Progenitor cell of endocrine pancreas (in vitro differentiated cells): Measurements from ENCODE around the gene RHOT2. TPM values are rescaled to one million over a fixed set of nuclear protein-coding genes. Genes with fewer than 3 reads are reported as not detected.

ENCODE experiments used
- DNase-seq: peaks from one replicate; pipeline ENCODE4 v3.0.0; 2021; ENCODE audit warnings: low spot score; ENCODE audit not compliant: unreplicated experiment
- H3K27ac Mint-ChIP-seq: 2 replicates; pipeline ENCODE4 v1.8.0; 2021; ENCODE audit warnings: mild to moderate bottlenecking, moderate library complexity, mixed read lengths
- H3K27me3 Mint-ChIP-seq: 2 replicates; pipeline ENCODE4 v1.8.0; 2021; ENCODE audit warnings: mixed read lengths
- H3K36me3 Mint-ChIP-seq: 2 replicates; pipeline ENCODE4 v1.8.0; 2022; ENCODE audit warnings: mixed read lengths; ENCODE audit not compliant: insufficient read depth
- H3K4me1 Mint-ChIP-seq: 2 replicates; pipeline ENCODE4 v1.8.0; 2021; ENCODE audit warnings: low read depth, mixed read lengths
- H3K4me3 Mint-ChIP-seq: 2 replicates; pipeline ENCODE4 v1.8.0; 2021; ENCODE audit warnings: low read depth, mild to moderate bottlenecking, moderate library complexity, mixed read lengths
- H3K9me3 Mint-ChIP-seq: 2 replicates; pipeline ENCODE4 v1.8.0; 2021; ENCODE audit warnings: low read depth, mixed read lengths
- total RNA-seq: library from RNA; stranded (reverse); gene quantifications from 2 replicates; pipeline ENCODE4 v1.2.1, GENCODE V29; 2021
- TF ChIP-seq, protein P1 (sequence below): fragments of 200-600 bp; sonication (generic); IDR thresholded peaks from one replicate; pipeline ENCODE4 v1.5.0; 2021; ENCODE audit warnings: antibody characterized with exemption, mild to moderate bottlenecking; ENCODE audit not compliant: unreplicated experiment

RHOT2 gene
- total RNA-seq, 1 donor from 2014 or later, result 153 TPM

GRCh38 chr16:723695-724094 is 55.8 kb downstream of the RHOT2 start:
- Mint-ChIP-seq H3K9me3 (no peaks in the 10 kb centered on the region), H3K27me3 (peaks cover 15% of the 10 kb centered on the region), H3K4me3 (no peak overlapping the region), H3K4me1 (peaks cover 8% of the 10 kb centered on the region), H3K27ac (no peak overlapping the region), H3K36me3 (no peaks in the 10 kb centered on the region)
- TF ChIP-seq, protein P1, sequence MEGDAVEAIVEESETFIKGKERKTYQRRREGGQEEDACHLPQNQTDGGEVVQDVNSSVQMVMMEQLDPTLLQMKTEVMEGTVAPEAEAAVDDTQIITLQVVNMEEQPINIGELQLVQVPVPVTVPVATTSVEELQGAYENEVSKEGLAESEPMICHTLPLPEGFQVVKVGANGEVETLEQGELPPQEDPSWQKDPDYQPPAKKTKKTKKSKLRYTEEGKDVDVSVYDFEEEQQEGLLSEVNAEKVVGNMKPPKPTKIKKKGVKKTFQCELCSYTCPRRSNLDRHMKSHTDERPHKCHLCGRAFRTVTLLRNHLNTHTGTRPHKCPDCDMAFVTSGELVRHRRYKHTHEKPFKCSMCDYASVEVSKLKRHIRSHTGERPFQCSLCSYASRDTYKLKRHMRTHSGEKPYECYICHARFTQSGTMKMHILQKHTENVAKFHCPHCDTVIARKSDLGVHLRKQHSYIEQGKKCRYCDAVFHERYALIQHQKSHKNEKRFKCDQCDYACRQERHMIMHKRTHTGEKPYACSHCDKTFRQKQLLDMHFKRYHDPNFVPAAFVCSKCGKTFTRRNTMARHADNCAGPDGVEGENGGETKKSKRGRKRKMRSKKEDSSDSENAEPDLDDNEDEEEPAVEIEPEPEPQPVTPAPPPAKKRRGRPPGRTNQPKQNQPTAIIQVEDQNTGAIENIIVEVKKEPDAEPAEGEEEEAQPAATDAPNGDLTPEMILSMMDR, result no peak
- no peak for DNase-seq

Other genes starting within 250 kb of the RHOT2 start
- gene RAB11FIP3, start 242.5 kb upstream of the RHOT2 start, total RNA-seq, result 92.7 and 97.9 TPM in 2 replicates
- 53.9 and 57.4 TPM in 2 replicates for gene CAPN15, start 140.4 kb upstream of the RHOT2 start, total RNA-seq
- not detected in 2 replicates for gene PRR35, start 107.7 kb upstream of the RHOT2 start, total RNA-seq
- gene NHLRC4, start 101.1 kb upstream of the RHOT2 start, total RNA-seq, result 0.51 and 1.4 TPM in 2 replicates
- gene PIGQ, start 98.2 kb upstream of the RHOT2 start, total RNA-seq, result 109 TPM in 2 replicates
- gene RAB40C, start 78.1 kb upstream of the RHOT2 start, total RNA-seq, result 29.0 and 30.6 TPM in 2 replicates
- gene WFIKKN1, start 37.1 kb upstream of the RHOT2 start, total RNA-seq, result 37.2 and 42.8 TPM in 2 replicates
- 59.3 and 64.0 TPM in 2 replicates for gene METTL26, start 31.8 kb upstream of the RHOT2 start, total RNA-seq
- gene MCRIP2, start 26.3 kb upstream of the RHOT2 start, total RNA-seq, result 26.3 and 31.4 TPM in 2 replicates
- gene WDR90, start 18.8 kb upstream of the RHOT2 start, total RNA-seq, result 109 and 117 TPM in 2 replicates
- gene RHBDL1, start 7.5 kb downstream of the RHOT2 start, total RNA-seq, result 5.0 and 5.2 TPM in 2 replicates
- 76.8 and 87.1 TPM in 2 replicates for gene STUB1, start 12.3 kb downstream of the RHOT2 start, total RNA-seq
- 52.2 and 55.1 TPM in 2 replicates for gene JMJD8, start 16.2 kb downstream of the RHOT2 start, total RNA-seq
- gene WDR24, start 22.3 kb downstream of the RHOT2 start, total RNA-seq, result 18.1 and 18.9 TPM in 2 replicates
- gene FBXL16, start 37.7 kb downstream of the RHOT2 start, total RNA-seq, result 4.3 TPM in 2 replicates
- gene METRN, start 47.0 kb downstream of the RHOT2 start, total RNA-seq, result 98.6 and 107 TPM in 2 replicates
- gene ANTKMT, start 53.0 kb downstream of the RHOT2 start, total RNA-seq, result 44.2 and 44.9 TPM in 2 replicates
- gene CCDC78, start 58.3 kb downstream of the RHOT2 start, total RNA-seq, result 2.5 and 3.2 TPM in 2 replicates
- gene HAGHL, start 59.0 kb downstream of the RHOT2 start, total RNA-seq, result 8.1 and 9.2 TPM in 2 replicates
- 44.0 and 46.5 TPM in 2 replicates for gene CIAO3, start 72.9 kb downstream of the RHOT2 start, total RNA-seq
- gene MSLN, start 92.6 kb downstream of the RHOT2 start, total RNA-seq, result 0.50 TPM in 1 of 2 replicates, not detected in the other
- gene RPUSD1, start 120.2 kb downstream of the RHOT2 start, total RNA-seq, result 23.5 and 26.8 TPM in 2 replicates
- gene CHTF18, start 120.5 kb downstream of the RHOT2 start, total RNA-seq, result 90.0 and 99.3 TPM in 2 replicates
- not detected in 2 replicates for gene GNG13, start 132.6 kb downstream of the RHOT2 start, total RNA-seq